Karpas-422 (cell line): Measurements from ENCODE around the gene AKIRIN1. TPM values are rescaled to one million over a fixed set of nuclear protein-coding genes. Genes with fewer than 3 reads are reported as not detected.
"Not testable (repeated sequence)": the region's sequence is repeated elsewhere in the genome, so short reads cannot be mapped to it uniquely, and the experiment has no call there.

ENCODE experiments used
- DNase-seq: peaks from one replicate; pipeline ENCODE4 v3.0.0-alpha.2; 2015
- H2AFZ ChIP-seq: fragments of 200-600 bp; sonication (generic); 2 replicates; pipeline ENCODE4 v1.6.1; 2014; ENCODE audit warnings: antibody characterized with exemption, low read length, mixed read lengths
- H3K27ac ChIP-seq: fragments of 200-600 bp; sonication (generic); 2 replicates; pipeline ENCODE4 v1.5.1; 2014; ENCODE audit warnings: mild to moderate bottlenecking, low read length, moderate library complexity
- H3K27me3 ChIP-seq: fragments of 200-600 bp; sonication (generic); 2 replicates; pipeline ENCODE4 v1.6.1; 2014; ENCODE audit warnings: low read length, mixed read lengths
- H3K36me3 ChIP-seq: fragments of 200-600 bp; sonication (generic); 2 replicates; pipeline ENCODE4 v1.6.1; 2014; ENCODE audit warnings: low read length, mixed read lengths; ENCODE audit not compliant: insufficient read depth
- H3K4me1 ChIP-seq: fragments of 200-600 bp; sonication (generic); 2 replicates; pipeline ENCODE4 v1.6.1; 2014; ENCODE audit warnings: mild to moderate bottlenecking, low read length, mixed read lengths
- H3K4me2 ChIP-seq: fragments of 200-600 bp; sonication (generic); 2 replicates; pipeline ENCODE4 v1.6.1; 2014; ENCODE audit warnings: low read length, low read depth, mild to moderate bottlenecking; ENCODE audit not compliant: poor library complexity, severe bottlenecking
- H3K4me3 ChIP-seq: fragments of 200-600 bp; sonication (generic); 2 replicates; pipeline ENCODE4 v1.5.1; 2014; ENCODE audit warnings: mild to moderate bottlenecking, antibody characterized with exemption, low read length, mixed read lengths
- H3K79me2 ChIP-seq: fragments of 200-600 bp; sonication (generic); 2 replicates; pipeline ENCODE4 v1.6.1; 2014; ENCODE audit warnings: mild to moderate bottlenecking, low read length, mixed read lengths
- H3K9ac ChIP-seq: fragments of 200-600 bp; sonication (generic); 2 replicates; pipeline ENCODE4 v1.6.0; 2014; ENCODE audit warnings: low read length
- H3K9me2 ChIP-seq: fragments of 200-600 bp; sonication (generic), shearing (Covaris generic); replicated peaks from 2 replicates; pipeline ENCODE4 v1.6.0; 2014; ENCODE audit warnings: mild to moderate bottlenecking, low read length, moderate library complexity; ENCODE audit not compliant: insufficient read depth
- H3K9me3 ChIP-seq: fragments of 300-700, 200-600 bp; sonication (generic); 2 replicates; pipeline ENCODE4 v1.6.1; 2014; ENCODE audit warnings: low read length, mixed read lengths
- H4K20me1 ChIP-seq: fragments of 200-600 bp; sonication (generic); 2 replicates; pipeline ENCODE4 v1.6.1; 2014; ENCODE audit warnings: mild to moderate bottlenecking, antibody characterized with exemption, low read length, low read depth; ENCODE audit not compliant: insufficient read depth
- total RNA-seq: library from RNA; depleted of rRNA; stranded (reverse); fragments of >200 nt; shearing (Covaris generic); gene quantifications from 2 replicates; pipeline ENCODE4 v1.2.3, GENCODE V29; 2014; ENCODE audit warnings: low replicate concordance

Gene AKIRIN1
- total RNA-seq, 1 experiment from 2014 or later = 131 TPM

DNA sequence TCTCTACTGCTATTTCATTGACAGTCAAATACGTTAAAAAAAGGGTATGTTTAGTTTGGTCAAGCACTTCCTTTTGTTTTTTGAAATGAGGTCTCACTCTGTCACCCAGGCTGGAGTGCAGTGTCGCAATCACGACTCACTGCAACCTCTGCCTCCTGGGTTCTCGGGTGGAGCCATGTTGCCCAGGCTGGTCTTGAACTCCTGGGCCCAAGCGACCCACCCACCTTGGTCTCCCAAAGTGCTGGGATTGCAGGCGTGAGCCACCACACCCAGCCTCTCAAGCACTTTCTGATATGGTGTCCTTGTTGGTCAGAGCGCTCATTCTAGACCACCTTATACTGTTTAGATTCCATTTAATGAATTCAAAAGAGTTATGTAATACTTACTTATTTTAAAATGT is 28.5 kb upstream of the AKIRIN1 start:
- no peaks in the 10 kb centered on the region for H3K27me3 ChIP-seq
- no peaks in the 10 kb centered on the region for H3K9me2 ChIP-seq
- H3K4me1 ChIP-seq = no peaks in the 10 kb centered on the region
- H3K27ac ChIP-seq = no peak overlapping the region
- no peak for DNase-seq
- H3K9ac ChIP-seq = no peak overlapping the region
- H3K9me3 ChIP-seq = no peaks in the 10 kb centered on the region
- no peak overlapping the region for H3K4me2 ChIP-seq
- H2AFZ ChIP-seq = no peak overlapping the region
- H3K79me2 ChIP-seq = no peaks in the 10 kb centered on the region
- H4K20me1 ChIP-seq = no peaks in the 10 kb centered on the region
- H3K36me3 ChIP-seq = no peaks in the 10 kb centered on the region
- no peak overlapping the region for H3K4me3 ChIP-seq

DNA sequence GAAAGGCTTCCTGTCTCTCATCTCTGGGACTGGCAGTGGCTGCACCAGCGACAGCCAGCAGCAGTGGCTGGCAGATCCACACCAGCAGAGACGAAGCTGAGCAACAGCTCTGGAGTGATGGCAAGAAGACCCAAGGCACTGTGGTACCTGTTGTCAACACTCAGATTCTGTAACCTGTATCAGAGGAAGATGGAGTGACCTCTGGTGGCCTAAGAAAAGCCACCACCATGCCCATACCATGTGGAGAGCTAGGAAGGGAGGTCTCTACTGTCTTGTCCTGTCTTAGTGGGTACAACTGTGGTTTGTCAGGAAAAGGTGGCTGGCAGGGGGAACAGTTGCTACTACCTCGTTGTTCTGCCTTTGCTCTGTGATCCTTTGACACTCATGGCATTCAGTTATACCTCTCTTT is 26.9 kb upstream of the AKIRIN1 start:
- H3K9me3 ChIP-seq = no peaks in the 10 kb centered on the region
- no peak overlapping the region for H2AFZ ChIP-seq
- H3K9me2 ChIP-seq = no peaks in the 10 kb centered on the region
- H3K79me2 ChIP-seq = no peaks in the 10 kb centered on the region
- no peak overlapping the region for H3K4me2 ChIP-seq
- no peak overlapping the region for H3K4me3 ChIP-seq
- H3K4me1 ChIP-seq = no peaks in the 10 kb centered on the region
- no peaks in the 10 kb centered on the region for H3K36me3 ChIP-seq
- H3K27ac ChIP-seq = no peak overlapping the region
- no peak overlapping the region for H3K9ac ChIP-seq
- peak; percentile 59 for DNase-seq
- H3K27me3 ChIP-seq = no peaks in the 10 kb centered on the region
- H4K20me1 ChIP-seq = no peaks in the 10 kb centered on the region

DNA sequence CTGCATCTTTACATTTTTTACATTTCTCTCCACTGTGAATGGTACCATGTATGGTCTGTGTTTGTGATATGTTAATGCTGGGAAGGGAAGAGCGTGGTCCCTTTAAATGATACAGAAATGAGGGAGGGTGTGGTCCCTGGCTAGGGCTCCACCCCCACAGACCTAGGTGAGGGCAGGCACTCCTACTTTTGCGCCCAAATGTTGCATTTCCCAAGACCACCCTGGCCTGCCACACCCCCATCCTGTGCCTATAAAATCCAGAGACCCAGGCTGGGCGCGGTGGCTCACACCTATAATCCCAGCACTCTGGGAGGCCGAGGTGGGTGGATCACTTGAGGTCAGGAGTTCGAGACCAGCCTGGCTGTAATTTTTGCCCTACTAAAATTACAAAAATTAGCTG is 17.9 kb upstream of the AKIRIN1 start:
- not testable (repeated sequence) for H3K4me2 ChIP-seq, DNase-seq, H3K36me3 ChIP-seq, H3K27me3 ChIP-seq, H2AFZ ChIP-seq, H3K9me2 ChIP-seq, H3K4me1 ChIP-seq, H4K20me1 ChIP-seq, H3K4me3 ChIP-seq, H3K9ac ChIP-seq, H3K27ac ChIP-seq, H3K79me2 ChIP-seq, H3K9me3 ChIP-seq

DNA sequence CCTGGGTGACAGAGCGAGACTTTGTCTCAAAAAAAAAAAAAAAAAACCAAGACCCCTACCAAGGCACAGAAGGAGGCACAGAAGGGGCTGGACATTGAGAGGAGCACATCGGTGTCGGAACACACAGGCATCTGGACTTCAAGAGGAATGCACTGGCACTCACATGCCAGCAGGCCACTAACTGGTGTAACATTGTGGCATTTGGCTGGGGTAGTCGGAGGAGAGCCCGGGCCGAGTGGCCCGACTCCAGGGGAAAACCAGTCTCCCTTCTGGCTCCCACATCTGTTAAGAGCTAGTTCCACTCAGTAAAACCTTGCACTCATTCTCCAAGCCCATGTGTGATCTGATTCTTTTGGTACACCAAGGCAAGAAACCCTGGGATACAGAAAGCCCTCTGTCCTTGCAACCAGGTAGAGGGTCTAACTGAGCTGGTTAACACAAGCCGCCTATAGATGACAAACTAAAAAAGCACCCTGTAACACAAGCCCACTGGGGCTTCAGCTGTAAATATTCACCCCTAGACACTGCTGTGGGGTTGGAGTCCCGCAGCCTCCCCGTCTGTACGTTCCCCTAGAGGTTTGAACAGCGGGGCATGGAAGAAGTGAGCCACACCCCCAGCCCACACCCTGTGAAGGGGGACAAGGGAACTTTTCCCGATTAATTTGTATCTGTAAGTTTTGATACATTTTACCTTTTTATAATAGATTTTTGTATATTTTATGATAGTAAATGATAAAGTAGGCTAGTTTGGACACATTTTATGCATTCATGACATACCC is 17.2 kb upstream of the AKIRIN1 start:
- Histone ChIP-seq H3K9me2 (no peaks in the 10 kb centered on the region), H3K27me3 (no peaks in the 10 kb centered on the region), H3K4me2 (no peak overlapping the region), H3K9me3 (no peaks in the 10 kb centered on the region), H3K36me3 (no peaks in the 10 kb centered on the region), H3K27ac (no peak overlapping the region), H3K9ac (no peak overlapping the region), H4K20me1 (no peaks in the 10 kb centered on the region), H3K4me3 (no peak overlapping the region), H3K4me1 (no peaks in the 10 kb centered on the region), H2AFZ (no peak overlapping the region), H3K79me2 (no peaks in the 10 kb centered on the region)
- no peak for DNase-seq

DNA sequence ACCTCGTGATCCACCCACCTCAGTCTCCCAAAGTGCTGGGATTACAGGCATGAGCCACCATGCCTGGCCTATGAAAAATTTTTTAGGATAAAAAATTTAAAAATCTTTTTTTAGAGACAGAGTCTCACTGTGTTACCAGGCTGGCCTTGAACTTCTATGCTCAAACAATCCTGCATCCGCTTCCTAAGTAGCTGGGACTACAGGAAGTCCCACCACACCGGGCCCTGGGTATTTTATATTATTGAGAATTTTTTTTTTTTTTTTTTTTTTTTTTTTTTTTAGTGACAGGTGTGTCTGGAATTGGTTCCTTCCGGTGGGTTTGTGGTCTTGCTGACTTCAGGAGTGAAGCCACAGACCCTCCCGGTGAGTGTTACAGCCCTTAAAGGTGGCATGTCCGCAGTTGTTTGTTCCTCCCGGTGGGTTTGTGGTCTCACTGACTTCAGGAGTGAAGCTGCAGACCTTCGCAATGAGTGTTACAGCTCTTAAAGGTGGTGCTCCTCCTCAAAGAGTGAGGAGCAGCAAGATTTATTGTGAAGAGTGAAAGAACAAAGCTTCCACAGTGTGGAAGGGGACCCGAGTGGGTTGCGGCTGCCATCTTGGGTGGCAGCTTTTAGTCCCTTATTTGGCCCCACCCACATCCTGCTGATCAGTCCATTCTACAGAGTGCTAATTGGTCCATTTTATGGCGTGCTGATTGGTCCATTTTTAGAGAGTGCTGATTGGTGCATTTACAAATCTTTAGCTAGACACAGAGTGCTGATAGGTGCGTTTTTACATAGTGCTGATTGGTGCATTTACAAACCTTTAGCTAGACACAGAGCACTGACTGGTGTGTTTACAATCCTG is 13.5 kb upstream of the AKIRIN1 start:
- H3K79me2 ChIP-seq, H3K27ac ChIP-seq, DNase-seq, H3K27me3 ChIP-seq, H2AFZ ChIP-seq, H3K9me2 ChIP-seq, H3K9ac ChIP-seq, H3K4me1 ChIP-seq, H4K20me1 ChIP-seq, H3K4me2 ChIP-seq, H3K36me3 ChIP-seq, H3K9me3 ChIP-seq, H3K4me3 ChIP-seq: not testable (repeated sequence)

DNA sequence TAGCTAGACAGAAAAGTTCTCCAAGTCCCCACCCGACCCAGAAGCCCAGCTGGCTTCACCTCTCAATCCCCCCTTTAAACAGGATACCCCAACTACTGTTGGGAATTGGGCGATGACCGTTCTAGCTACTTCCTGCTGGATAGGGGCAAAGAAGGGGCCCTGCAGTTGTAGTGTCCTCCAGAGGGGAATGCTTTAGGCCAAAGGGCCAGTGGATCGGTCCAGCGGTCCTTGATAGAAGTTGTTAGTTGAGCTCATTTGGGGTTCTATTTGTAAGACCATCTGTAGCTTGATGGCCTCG is 12.9 kb upstream of the AKIRIN1 start:
- H3K36me3 ChIP-seq, H3K79me2 ChIP-seq, H2AFZ ChIP-seq, H3K9me2 ChIP-seq, H4K20me1 ChIP-seq, H3K27me3 ChIP-seq, H3K4me1 ChIP-seq, H3K4me3 ChIP-seq, H3K27ac ChIP-seq, H3K9me3 ChIP-seq, H3K4me2 ChIP-seq, H3K9ac ChIP-seq, DNase-seq: not testable (repeated sequence)

DNA sequence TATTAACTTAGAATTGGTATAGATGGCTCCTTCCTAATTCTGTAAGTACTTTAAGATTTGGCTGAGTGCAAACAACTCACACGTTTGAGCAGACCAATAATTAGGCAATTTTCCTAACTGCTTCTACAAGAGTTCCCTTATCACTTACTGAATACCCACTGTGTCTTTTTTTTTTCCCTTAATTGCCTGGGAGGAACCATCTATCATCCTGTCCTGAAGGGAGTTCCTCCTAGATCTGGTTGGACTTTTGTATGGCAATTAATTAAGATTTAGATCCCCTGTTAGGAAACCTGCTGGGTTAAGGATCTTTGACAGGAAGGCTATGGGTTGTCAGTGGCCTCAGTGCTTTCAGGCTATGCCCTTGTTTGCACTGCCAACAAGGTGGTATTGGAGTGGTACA is 11.7 kb upstream of the AKIRIN1 start:
- not testable (repeated sequence) for DNase-seq, H3K4me2 ChIP-seq, H3K36me3 ChIP-seq, H3K4me1 ChIP-seq, H4K20me1 ChIP-seq, H2AFZ ChIP-seq, H3K79me2 ChIP-seq, H3K27me3 ChIP-seq, H3K9me2 ChIP-seq, H3K9ac ChIP-seq, H3K4me3 ChIP-seq, H3K27ac ChIP-seq, H3K9me3 ChIP-seq

DNA sequence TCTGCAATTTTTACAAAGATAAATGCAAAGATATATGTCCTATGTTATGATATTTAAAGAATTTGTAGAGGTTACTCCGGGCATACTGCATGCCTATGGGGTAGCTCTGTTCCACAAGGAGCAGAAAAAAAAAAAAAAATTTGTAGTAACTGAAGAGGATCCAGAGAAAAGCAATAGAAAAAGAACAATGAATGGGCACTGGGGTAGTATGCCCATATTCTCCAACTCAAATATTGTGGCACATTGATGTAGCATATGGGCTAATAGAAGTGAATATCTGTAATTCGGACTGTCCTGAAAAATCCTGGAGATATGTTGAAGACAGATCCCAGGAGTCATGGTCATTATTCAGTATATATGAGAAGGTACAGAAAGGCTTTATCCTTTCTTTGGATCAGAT is 1.1 kb upstream of the AKIRIN1 start:
- peak overlapping the region; percentile 70 for H3K4me2 ChIP-seq
- H3K79me2 ChIP-seq = peaks cover 38% of the 10 kb centered on the region
- no peaks in the 10 kb centered on the region for H3K27me3 ChIP-seq
- H3K4me1 ChIP-seq = peaks cover 22% of the 10 kb centered on the region
- no peaks in the 10 kb centered on the region for H3K9me3 ChIP-seq
- H3K9ac ChIP-seq = peak overlapping the region; percentile 63; the same call in 1 of the 2 replicates
- DNase-seq = no peak
- H3K36me3 ChIP-seq = peaks cover 11% of the 10 kb centered on the region; the same call in 1 of the 2 replicates
- H3K27ac ChIP-seq = no peak overlapping the region
- peak overlapping the region; percentile 59 for H3K4me3 ChIP-seq
- no peaks in the 10 kb centered on the region for H3K9me2 ChIP-seq
- peaks cover 31% of the 10 kb centered on the region for H4K20me1 ChIP-seq
- no peak overlapping the region for H2AFZ ChIP-seq
